ENCODE data around the gene DUSP10.

The DUSP10 gene

GRCh38 chr1:221696027-221696426 lies 45.9 kb downstream of the DUSP10 start:
- no peak for DNase-seq (ENCODE audit: low read depth in 2 of 2, low spot score in 1 of 2)

DNA sequence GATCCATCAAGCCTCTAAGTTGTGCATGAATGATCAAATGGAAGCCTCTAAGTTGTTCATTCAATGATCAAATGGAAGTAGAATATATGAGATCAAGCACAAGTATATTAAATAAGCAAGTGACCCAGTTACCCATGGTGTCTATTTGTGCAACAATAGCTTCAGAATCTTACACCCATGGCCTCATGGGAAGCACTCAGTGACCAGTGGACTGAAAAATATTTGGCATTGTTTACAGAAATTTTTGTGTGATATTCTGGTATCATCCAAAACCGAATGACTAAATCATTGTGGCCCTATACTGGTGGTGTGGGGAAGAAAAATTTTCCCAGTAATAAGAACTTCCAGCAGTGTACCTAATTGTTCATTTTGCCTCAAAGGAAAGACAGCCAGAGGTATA lies 46.6 kb downstream of the DUSP10 start:
- no peak for DNase-seq (ENCODE audit: low read depth in 2 of 2, low spot score in 1 of 2)

DNA sequence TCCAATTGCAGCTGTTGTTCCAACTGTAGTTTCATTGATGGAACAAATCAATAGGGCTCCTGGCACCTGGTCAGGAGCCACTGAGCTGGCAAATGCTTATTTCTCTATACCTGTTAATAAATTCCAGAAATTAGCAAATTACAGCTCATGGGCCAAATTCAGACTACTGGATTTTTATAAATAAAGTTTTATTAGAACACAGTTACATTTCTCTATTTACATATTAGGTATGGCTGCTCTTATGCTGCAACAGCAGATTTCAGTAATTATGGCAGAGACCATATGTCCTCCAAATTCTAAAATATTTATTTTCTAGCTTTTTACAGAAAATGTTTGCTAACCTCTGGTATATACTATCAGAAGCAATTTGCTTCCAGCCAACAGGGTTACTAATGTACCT lies 47.8 kb downstream of the DUSP10 start:
- DNase-seq (ENCODE audit: low read depth in 2 of 2, low spot score in 1 of 2): no peak

GRCh38 chr1:221693087-221693486 lies 48.8 kb downstream of the DUSP10 start:
- DNase-seq (ENCODE audit: low read depth in 2 of 2, low spot score in 1 of 2): no peak

GRCh38 chr1:221692643-221693042 lies 49.2 kb downstream of the DUSP10 start:
- no peak for DNase-seq (ENCODE audit: low read depth in 2 of 2, low spot score in 1 of 2)

DNA sequence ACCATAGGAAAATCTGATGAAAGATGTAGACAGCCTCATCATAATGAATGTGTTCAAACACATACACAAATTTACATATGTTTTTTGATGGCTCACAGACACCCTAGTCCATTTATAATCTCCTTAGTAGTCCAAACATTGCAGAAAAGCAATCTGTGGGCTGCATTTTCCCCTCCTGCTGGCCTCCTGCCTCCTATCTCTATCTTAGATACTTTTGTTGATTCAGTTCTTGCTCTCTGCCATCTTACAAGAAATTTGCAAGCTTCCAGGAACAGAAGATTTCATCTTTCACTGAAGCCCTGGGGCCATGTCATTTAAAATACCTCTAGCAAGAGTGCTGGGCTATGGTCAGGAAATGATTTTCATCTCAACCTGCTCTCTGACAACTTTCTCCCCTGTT lies 50.6 kb downstream of the DUSP10 start:
- DNase-seq (ENCODE audit: low read depth in 2 of 2, low spot score in 1 of 2): no peak

- no peak for DNase-seq (ENCODE audit: low read depth in 2 of 2, low spot score in 1 of 2)
Measured at GRCh38 chr1:221690858-221691257, 51.0 kb downstream of the DUSP10 start.

GRCh38 chr1:221689138-221689537 lies 52.8 kb downstream of the DUSP10 start:
- no peak for DNase-seq (ENCODE audit: low read depth in 2 of 2, low spot score in 1 of 2)

GRCh38 chr1:221688488-221688843 lies 53.4 kb downstream of the DUSP10 start:
- DNase-seq (ENCODE audit: low read depth in 2 of 2, low spot score in 1 of 2): no peak

DNA sequence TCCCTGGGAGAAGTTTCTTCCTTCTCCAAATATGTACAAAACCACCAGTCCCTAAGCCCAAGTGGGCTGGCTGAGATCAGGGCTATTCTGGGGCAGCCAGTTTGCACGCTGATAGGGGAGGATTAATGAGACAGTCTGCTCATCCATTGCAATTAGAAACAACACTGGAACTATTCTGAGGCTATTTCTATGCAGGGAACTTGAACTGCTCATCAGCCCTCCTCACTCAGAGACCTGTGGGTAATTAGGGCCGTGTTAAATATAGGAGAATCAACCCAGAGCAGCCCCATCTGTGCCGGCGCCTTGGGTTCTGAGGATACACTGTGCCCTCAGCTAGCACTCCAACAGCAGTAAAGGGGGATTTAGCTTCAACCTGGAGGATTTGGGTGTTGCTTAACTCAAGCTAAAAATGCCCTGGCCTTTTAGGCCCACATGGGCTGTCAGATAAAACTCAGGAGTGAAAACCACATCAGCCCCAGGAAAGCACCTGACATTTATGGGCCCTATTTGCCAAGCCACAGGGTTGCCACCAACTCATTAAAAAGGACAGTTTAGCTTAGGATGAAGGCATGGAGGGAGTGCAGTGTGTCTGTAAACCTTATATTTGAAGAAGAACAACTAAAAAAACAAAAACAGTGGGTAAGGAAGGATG lies 53.9 kb downstream of the DUSP10 start:
- no peak for DNase-seq (ENCODE audit: low read depth in 2 of 2, low spot score in 1 of 2)

- DNase-seq (ENCODE audit: low read depth in 2 of 2, low spot score in 1 of 2): no peak
Measured at GRCh38 chr1:221683681-221684080, 58.2 kb downstream of the DUSP10 start.

DNA sequence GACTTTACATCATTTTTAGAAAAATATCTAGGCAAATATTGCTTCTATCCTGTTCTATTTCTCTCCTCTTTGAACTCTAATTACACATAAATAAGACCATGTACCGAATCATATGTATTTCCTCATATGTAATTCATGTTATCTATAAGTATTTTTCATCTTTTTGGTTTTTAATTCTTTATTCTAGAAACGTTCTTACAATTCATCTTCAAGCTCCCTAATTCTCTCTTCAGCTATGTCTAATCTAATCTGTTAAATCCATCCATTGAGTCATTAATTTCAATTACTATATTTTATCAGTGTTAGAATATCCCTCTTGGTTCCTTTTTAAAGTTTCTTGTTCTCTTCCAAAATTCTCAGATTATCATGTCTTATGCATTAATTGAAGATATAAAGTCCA lies 61.8 kb downstream of the DUSP10 start:
- DNase-seq (ENCODE audit: low read depth in 2 of 2, low spot score in 1 of 2): no peak

DNA sequence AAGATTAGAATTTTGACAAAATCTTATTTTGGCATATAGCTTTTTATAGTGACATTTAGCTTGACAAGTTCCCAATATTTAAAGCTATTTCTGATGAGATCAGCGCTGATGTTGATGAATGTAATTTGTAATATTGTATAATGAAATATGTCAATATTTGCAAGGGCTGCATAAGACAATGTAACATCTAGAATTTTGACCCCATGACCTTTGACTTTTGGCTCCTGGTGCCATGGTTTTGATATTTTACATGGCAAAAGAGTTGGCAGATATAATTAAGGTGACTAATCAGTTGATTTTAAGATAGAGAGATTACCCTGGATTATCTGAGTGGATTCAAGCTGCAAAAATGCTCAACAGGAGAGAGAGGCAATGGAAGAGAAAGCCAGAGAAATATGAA lies 63.9 kb downstream of the DUSP10 start:
- DNase-seq (ENCODE audit: low read depth in 2 of 2, low spot score in 1 of 2): no peak

- no peak for DNase-seq (ENCODE audit: low read depth in 2 of 2, low spot score in 1 of 2)
Measured at GRCh38 chr1:221675880-221676800, 65.7 kb downstream of the DUSP10 start.

GRCh38 chr1:221672965-221673364 lies 68.9 kb downstream of the DUSP10 start:
- no peak for DNase-seq (ENCODE audit: low read depth in 2 of 2, low spot score in 1 of 2)

DNA sequence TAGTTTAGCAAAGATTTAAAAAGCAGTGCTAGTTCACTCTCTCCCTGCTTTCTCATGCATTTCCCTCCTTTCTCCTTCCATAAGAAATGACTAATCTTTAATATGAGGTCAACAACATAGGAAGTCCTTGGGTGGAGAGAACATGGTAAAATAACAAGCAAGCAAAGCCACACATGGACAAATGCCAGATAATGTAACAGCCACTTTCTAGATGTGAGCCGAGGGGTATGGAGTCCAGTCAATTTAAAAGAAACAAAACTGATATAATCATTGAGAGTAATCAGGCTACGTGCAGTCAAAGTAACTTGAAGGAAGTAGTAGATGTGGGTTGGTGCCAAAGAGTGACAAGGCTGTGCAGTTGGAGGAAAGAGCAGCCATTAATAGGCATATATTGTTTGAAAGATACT lies 69.6 kb downstream of the DUSP10 start:
- DNase-seq (ENCODE audit: low read depth in 2 of 2, low spot score in 1 of 2): no peak

- no peak for DNase-seq (ENCODE audit: low read depth in 2 of 2, low spot score in 1 of 2)
Measured at GRCh38 chr1:221670081-221670480, 71.8 kb downstream of the DUSP10 start.

- DNase-seq (ENCODE audit: low read depth in 2 of 2, low spot score in 1 of 2): no peak
Measured at GRCh38 chr1:221669441-221669840, 72.4 kb downstream of the DUSP10 start.

DNA sequence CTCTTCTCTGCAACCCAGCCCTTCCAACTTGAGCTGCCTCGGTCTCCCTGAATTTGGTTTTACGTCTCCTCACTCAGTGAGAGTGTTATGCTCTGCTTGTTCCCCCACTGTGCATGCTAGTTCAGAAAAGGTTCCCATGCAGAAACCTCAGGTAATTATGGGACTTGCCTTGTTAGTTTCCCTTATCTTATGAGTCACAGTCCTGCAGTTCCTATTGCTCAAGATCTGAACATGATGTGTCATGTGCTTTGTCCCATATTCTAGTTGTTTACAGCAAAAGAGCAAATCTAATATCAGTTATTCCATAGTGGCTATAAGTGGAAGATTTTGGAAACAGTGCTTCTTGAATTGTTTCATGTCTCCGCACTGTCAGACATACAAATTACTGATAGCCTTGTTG lies 74.4 kb downstream of the DUSP10 start:
- no peak for DNase-seq (ENCODE audit: low read depth in 2 of 2, low spot score in 1 of 2)

DNA sequence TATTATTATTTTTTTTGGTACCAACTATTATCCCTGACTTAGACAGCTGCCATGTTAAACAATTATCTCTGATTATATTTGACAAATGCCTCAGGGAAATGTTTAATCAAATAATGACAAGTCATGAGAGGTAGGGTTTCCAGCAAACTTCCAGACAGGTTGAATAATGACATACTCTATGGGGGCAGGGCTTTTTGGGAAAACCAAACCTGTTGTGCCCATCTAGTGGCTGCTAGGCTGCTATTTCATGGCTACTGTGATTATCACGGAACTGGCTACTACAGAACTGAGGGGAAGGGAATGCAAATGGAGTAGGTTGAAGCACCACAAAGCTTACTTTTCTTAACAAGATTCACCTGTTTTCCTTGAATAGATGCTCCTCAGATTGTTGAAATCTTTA lies 77.6 kb downstream of the DUSP10 start:
- DNase-seq (ENCODE audit: low read depth in 2 of 2, low spot score in 1 of 2): no peak

DNA sequence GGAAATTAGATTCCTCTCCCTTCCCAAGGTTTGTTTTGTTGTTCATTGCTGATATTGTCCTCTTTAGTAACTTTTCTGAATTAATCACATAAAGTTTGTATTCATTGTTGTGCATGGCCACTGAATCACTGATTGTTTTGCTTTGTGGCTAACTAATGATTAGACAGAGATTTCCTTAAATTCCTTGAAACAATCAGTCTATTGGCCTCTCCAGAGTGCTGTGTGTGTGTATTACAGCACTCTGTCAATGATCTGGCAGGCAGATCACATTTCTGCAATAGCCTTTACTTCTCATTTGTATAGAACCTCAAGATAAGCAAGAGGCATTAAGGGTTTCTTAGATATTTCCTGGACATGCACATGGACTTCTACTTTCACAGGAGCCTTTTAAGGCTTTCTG lies 78.6 kb downstream of the DUSP10 start:
- no peak for DNase-seq (ENCODE audit: low read depth in 2 of 2, low spot score in 1 of 2)

- no peak for DNase-seq (ENCODE audit: low read depth in 2 of 2, low spot score in 1 of 2)
Measured at GRCh38 chr1:221655766-221656305, 86.1 kb downstream of the DUSP10 start.
